Subcutaneous abdominal adipose tissue (tissue), 5 donors: ENCODE measurements around the gene GSTM5.
A peak's percentile ranks its signal among the peaks of the same experiment; 100 is the strongest.
"Not testable (repeated sequence)": the region's sequence is repeated elsewhere in the genome, so short reads cannot be mapped to it uniquely, and the experiment has no call there.

Source experiments
- H3K27ac ChIP-seq: one replicate; pipeline ENCODE4 v1.7.0; 2013; ENCODE audit warnings: low read depth, mild to moderate bottlenecking, inconsistent platforms, low read length, moderate library complexity
- H3K27me3 ChIP-seq, 5 donors: one replicate each; pipeline ENCODE4 v1.7.0; 2013; ENCODE audit warnings: low read length in 5 of 5, inconsistent platforms in 1 of 5; ENCODE audit not compliant: control insufficient read depth in 5 of 5, insufficient read depth in 4 of 5
- H3K36me3 ChIP-seq, 5 donors: one replicate each; pipeline ENCODE4 v1.7.0; 2013; ENCODE audit warnings: low read length in 5 of 5; ENCODE audit not compliant: control insufficient read depth in 5 of 5, insufficient read depth in 5 of 5
- H3K4me1 ChIP-seq, 5 donors: one replicate each; pipeline ENCODE4 v1.7.0; 2013; ENCODE audit warnings: low read length in 5 of 5, mild to moderate bottlenecking in 3 of 5, moderate library complexity in 1 of 5; ENCODE audit not compliant: control insufficient read depth in 5 of 5, insufficient read depth in 5 of 5
- H3K4me3 ChIP-seq, 5 donors: one replicate each; pipeline ENCODE4 v1.7.0; 2013; ENCODE audit warnings: low read length in 5 of 5, low read depth in 1 of 5
- H3K9ac ChIP-seq, 5 donors: one replicate each; pipeline ENCODE4 v1.7.0; 2013; ENCODE audit warnings: low read length in 5 of 5, mild to moderate bottlenecking in 4 of 5, moderate library complexity in 3 of 5
- H3K9me3 ChIP-seq, 5 donors: one replicate each; pipeline ENCODE4 v1.7.0; 2013; ENCODE audit warnings: low read length in 5 of 5; ENCODE audit not compliant: control insufficient read depth in 5 of 5
- donor health status: healthy.
- donor health status: healthy.
- donor health status: healthy.
- donor health status: healthy.
- donor health status: healthy.

Gene GSTM5

DNA sequence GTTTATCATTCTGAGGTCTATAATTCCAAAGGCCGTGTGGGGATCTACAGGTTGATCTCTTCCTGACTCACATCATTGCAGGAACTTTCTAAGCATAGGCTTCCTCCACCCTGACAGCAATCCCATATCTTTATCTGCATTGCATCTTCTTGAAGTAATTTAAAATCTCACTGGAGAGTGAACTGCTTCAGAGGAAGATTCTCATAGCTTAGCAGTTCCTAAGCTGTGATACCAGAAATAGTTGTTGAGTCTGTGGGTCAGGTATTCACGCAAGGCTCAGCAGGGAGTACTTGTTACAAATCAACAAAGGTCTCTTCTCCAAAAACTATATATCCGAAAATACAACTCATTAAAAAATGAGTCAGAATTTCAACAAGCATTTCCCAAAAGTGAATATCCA lies 16.9 kb upstream of the GSTM5 start:
- H3K27ac ChIP-seq, H3K27me3 ChIP-seq, H3K4me3 ChIP-seq, H3K36me3 ChIP-seq, H3K9me3 ChIP-seq, H3K9ac ChIP-seq, H3K4me1 ChIP-seq: not testable (repeated sequence)

DNA sequence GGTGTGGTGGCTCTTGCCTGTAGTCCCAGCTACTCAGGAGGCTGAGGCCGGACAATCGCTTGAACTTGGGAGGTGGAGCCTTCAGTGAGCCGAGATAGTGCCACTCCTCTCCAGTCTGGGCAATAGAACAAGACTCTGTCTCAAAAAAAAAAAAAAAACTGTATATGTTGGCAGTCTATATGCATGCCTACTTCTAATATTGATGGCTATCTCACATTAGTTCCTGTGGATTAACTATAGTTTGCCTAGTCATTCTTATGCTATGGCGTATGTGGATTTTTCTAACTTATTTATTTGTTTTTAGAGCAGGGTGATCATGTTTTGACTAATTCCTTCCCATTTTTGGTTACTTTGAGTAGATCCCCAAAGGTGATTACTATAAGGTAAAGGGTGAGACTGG lies 15.0 kb upstream of the GSTM5 start:
- no peaks in the 10 kb centered on the region for H3K36me3 ChIP-seq
- H3K9ac ChIP-seq = no peak overlapping the region
- no peak overlapping the region for H3K27ac ChIP-seq
- H3K27me3 ChIP-seq = no peaks in the 10 kb centered on the region
- H3K4me3 ChIP-seq = no peak overlapping the region
- H3K4me1 ChIP-seq = no peaks in the 10 kb centered on the region
- H3K9me3 ChIP-seq = no peaks in the 10 kb centered on the region

- H3K27ac ChIP-seq, H3K9me3 ChIP-seq, H3K4me3 ChIP-seq, H3K27me3 ChIP-seq, H3K9ac ChIP-seq, H3K4me1 ChIP-seq, H3K36me3 ChIP-seq: not testable (repeated sequence)
These were observed 14.2 kb upstream of the GSTM5 start for GRCh38 chr1:109697861-109698260.

GRCh38 chr1:109702940-109703339 lies 9.1 kb upstream of the GSTM5 start:
- not testable (repeated sequence) for H3K36me3 ChIP-seq, H3K9ac ChIP-seq, H3K27me3 ChIP-seq, H3K9me3 ChIP-seq, H3K4me1 ChIP-seq, H3K27ac ChIP-seq, H3K4me3 ChIP-seq

DNA sequence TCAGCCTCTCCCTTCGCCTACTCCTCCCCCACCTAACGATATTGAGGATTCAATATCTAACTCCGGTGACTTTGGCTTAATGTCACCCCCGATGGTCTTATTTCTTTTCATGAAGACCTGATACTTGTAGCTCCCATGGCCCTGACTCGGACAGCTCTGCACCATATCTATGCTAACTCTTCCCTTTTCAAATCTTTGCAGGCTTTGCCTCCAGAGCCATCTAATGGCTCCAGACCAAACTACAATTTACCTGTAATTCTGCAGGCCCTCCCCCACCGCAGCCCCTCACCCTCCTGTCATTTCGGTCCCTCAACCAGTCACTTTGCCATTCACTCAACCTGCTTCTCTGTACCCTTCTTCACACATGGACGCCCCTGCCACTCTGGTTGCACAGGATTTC lies 7.9 kb upstream of the GSTM5 start:
- no peak overlapping the region for H3K9ac ChIP-seq
- no peaks in the 10 kb centered on the region for H3K27me3 ChIP-seq
- H3K4me1 ChIP-seq = no peaks in the 10 kb centered on the region
- H3K9me3 ChIP-seq = peaks cover 0 to 7% (median 0%) of the 10 kb centered on the region in 5 donors
- no peak overlapping the region for H3K27ac ChIP-seq
- H3K4me3 ChIP-seq = no peak overlapping the region
- no peaks in the 10 kb centered on the region for H3K36me3 ChIP-seq

DNA sequence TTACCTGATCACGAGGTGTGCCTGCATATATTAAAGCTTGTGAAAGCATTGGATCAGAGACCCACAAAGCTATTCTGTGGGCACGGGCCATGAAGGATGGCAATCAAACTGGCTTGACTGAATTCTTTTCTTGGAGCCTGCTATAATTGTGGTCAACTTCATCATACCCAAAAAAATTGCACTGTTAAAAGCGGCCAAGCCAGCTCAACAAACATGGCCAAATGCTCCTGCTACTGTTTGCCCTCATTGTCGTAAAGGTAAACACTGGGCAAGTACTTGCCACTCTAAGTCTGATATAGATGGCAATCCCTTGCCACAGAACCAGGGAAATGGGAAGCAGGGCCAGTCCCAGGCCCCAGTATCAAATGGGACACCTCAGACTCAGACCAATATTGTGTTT lies 6.6 kb upstream of the GSTM5 start:
- H3K9ac ChIP-seq = no peak overlapping the region
- H3K4me3 ChIP-seq = no peak overlapping the region
- no peaks in the 10 kb centered on the region for H3K4me1 ChIP-seq
- H3K27me3 ChIP-seq = no peaks in the 10 kb centered on the region
- H3K9me3 ChIP-seq = peaks cover 0 to 9% (median 0%) of the 10 kb centered on the region in 5 donors
- H3K36me3 ChIP-seq = no peaks in the 10 kb centered on the region
- H3K27ac ChIP-seq = no peak overlapping the region

DNA sequence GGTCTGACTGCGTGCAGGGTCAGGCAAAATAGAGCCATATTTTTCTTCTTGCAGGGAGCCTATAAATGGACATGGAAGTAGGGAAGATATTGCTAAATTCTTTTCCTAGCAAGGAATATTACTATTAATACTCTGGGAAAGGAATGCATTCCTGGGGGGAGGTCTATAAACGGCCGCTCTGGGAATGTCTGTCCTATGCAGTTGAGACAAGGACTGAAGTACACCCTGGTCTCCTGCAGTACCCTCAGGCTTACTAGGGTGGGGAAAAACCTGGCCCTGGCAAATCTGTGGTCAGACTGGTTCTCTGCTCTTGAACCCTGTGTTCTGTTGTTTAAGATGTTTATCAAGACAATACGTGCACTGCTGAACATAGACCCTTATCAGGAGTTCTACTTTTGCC lies 3.1 kb upstream of the GSTM5 start:
- H3K27ac ChIP-seq, H3K36me3 ChIP-seq, H3K27me3 ChIP-seq, H3K9ac ChIP-seq, H3K4me3 ChIP-seq, H3K9me3 ChIP-seq: not testable (repeated sequence)
- H3K4me1 ChIP-seq = peaks cover 0 to 11% (median 7%) of the 10 kb centered on the region in 5 donors

DNA sequence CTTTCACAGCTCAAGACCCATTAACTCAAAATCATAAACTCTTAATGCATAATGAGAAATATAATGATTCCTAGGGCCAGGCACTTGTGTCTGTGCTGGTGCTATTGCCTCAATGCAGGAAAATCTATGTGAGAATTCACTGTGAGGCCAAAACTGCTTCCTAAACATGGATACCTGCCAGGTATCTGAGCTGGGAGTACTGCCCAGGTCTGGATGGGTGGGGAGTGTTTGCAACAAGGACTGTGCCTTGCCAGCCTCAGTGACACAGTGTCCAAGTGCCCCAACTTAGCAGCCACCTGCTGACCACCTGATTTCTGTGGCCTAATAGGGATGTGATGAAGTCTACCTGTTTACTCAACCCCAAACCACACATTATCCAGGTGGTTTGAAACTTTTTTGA lies 2.2 kb upstream of the GSTM5 start:
- H3K9me3 ChIP-seq, H3K9ac ChIP-seq, H3K36me3 ChIP-seq, H3K4me3 ChIP-seq, H3K27me3 ChIP-seq, H3K27ac ChIP-seq: not testable (repeated sequence)
- H3K4me1 ChIP-seq = peaks cover 0 to 11% (median 7%) of the 10 kb centered on the region in 5 donors

GRCh38 chr1:109712321-109712864 lies 342 bp downstream of the GSTM5 start:
- H3K9me3 ChIP-seq = peaks cover 0 to 9% (median 0%) of the 10 kb centered on the region in 5 donors
- peaks cover 0 to 25% (median 15%) of the 10 kb centered on the region in 5 donors for H3K4me1 ChIP-seq
- H3K9ac ChIP-seq = peak overlapping the region in 1 of 5 donors; percentile 51
- no peaks in the 10 kb centered on the region for H3K36me3 ChIP-seq
- H3K4me3 ChIP-seq = peak overlapping the region; percentile 29 to 75 (median 62)
- H3K27me3 ChIP-seq = no peaks in the 10 kb centered on the region
- H3K27ac ChIP-seq = no peak overlapping the region

DNA sequence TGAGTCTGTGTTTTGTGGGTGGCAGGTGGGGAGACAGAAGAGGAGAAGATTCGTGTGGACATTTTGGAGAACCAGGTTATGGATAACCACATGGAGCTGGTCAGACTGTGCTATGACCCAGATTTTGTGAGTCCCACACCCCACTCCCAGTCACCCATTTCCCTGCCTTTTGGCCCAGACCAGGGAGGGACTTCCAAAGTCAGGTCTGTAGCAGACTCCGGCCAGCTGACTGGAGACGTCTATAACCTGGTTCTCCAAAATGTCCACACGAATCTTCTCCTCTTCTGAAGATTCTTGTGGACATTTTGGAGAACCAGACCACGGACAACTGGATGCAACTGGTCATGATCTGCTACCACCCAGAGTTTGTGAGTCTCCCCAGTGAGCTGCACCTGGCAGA lies 1.6 kb downstream of the GSTM5 start:
- Histone ChIP-seq H3K9me3 (peaks cover 0 to 6% (median 0%) of the 10 kb centered on the region in 5 donors), H3K9ac (no peak overlapping the region)

More for the DNA sequence above, 1.6 kb downstream of the GSTM5 start:
- H3K27ac ChIP-seq = no peak overlapping the region
- H3K4me3 ChIP-seq = no peak overlapping the region
- H3K36me3 ChIP-seq = no peaks in the 10 kb centered on the region
- H3K27me3 ChIP-seq = no peaks in the 10 kb centered on the region
- H3K4me1 ChIP-seq = peaks cover 0 to 25% (median 15%) of the 10 kb centered on the region in 5 donors
